ENCODE results near the gene TERC. TPM values are rescaled to one million over a fixed set of nuclear protein-coding genes. Genes with fewer than 3 reads are reported as not detected.
A peak's percentile ranks its signal among the peaks of the same experiment; 100 is the strongest.

TERC gene
- total and polyA plus RNA-seq, 10 of the 15 experiments (the other 5 are each of a cell fraction or from before 2014, with no cell fraction given): 0.43 to 125 (median 6.2) TPM; not detected in 4

- TF ChIP-seq SIN3A (IDR thresholded peaks at IDR 0.05; ENCODE audit: low read depth, low read length) (no peak), RFX5 (IDR thresholded peaks at IDR 0.05; ENCODE audit: low read depth, low read length) (no peak), NRF1 (conservative IDR thresholded peaks at IDR 0.05; ENCODE audit: low read depth, low read length) (no peak), NFYB (IDR thresholded peaks at IDR 0.05; ENCODE audit: insufficient read depth, low read depth, low read length) (no peak), CREB1 (IDR thresholded peaks at IDR 0.05; ENCODE audit: low read depth) (peak; percentile 53; the same call in 1 of the 2 replicates), RBBP5 (conservative IDR thresholded peaks at IDR 0.05) (no peak), IKZF1 (conservative IDR thresholded peaks at IDR 0.05) (0 out of 2 replicates have a peak, but pooled peaks have one; percentile 64), POLR2AphosphoS2 (IDR thresholded peaks at IDR 0.05; ENCODE audit: low read depth, low read length) (0 out of 2 replicates have a peak, but pooled peaks have one; percentile 40), ASH2L (IDR thresholded peaks at IDR 0.05; ENCODE audit: borderline replicate concordance, low read depth) (0 out of 2 replicates have a peak, but pooled peaks have one; percentile 41), GATAD2B (conservative IDR thresholded peaks at IDR 0.05; ENCODE audit: low read depth) (peak; percentile 73), KLF5 (IDR thresholded peaks at IDR 0.05; ENCODE audit: partially characterized antibody) (no peak), CHD4 (IDR thresholded peaks at IDR 0.05) (no peak), LARP7 (IDR thresholded peaks at IDR 0.05) (no peak; the same call in 1 of the 2 replicates), SREBF1 (IDR thresholded peaks at IDR 0.05; ENCODE audit: low read length) (no peak), DPF2 (IDR thresholded peaks at IDR 0.05) (peak; percentile 75), MEF2B (IDR thresholded peaks at IDR 0.05; ENCODE audit: partially characterized antibody, poor library complexity, severe bottlenecking) (no peak), BHLHE40 (IDR thresholded peaks at IDR 0.05; ENCODE audit: borderline replicate concordance in 1 of 2, low read depth in 2 of 2, low read length in 1 of 2) (peak in 1 of 2 experiments; percentile 43; a peak in 1 of 4 replicates), RUNX3 (IDR thresholded peaks at IDR 0.05; ENCODE audit: low read length) (peak; percentile 12; the same call in 1 of the 2 replicates), HDGF (IDR thresholded peaks at IDR 0.05) (peak; percentile 61; the same call in 1 of the 2 replicates), MYB (IDR thresholded peaks at IDR 0.05; ENCODE audit: borderline replicate concordance, low read depth, low read length) (no peak), JUND (IDR thresholded peaks at IDR 0.05; ENCODE audit: low read depth, low read length) (0 out of 2 replicates have a peak, but pooled peaks have one; percentile 26), E4F1 (IDR thresholded peaks at IDR 0.05; ENCODE audit: borderline replicate concordance, partially characterized antibody) (no peak), HDAC2 (IDR thresholded peaks at IDR 0.05) (no peak), RELA (IDR thresholded peaks at IDR 0.05; ENCODE audit: borderline replicate concordance, partially characterized antibody) (peak; percentile 47), IRF3 (IDR thresholded peaks at IDR 0.05) (no peak), CBX5 (IDR thresholded peaks at IDR 0.05; ENCODE audit: low read depth) (no peak), CHD1 (IDR thresholded peaks at IDR 0.05; ENCODE audit: low read depth, low read length) (no peak), TARDBP (IDR thresholded peaks at IDR 0.05; ENCODE audit: borderline replicate concordance) (no peak), TCF12 (IDR thresholded peaks at IDR 0.05; ENCODE audit: low read depth, low read length) (no peak), POU2F2 (IDR thresholded peaks at IDR 0.05; ENCODE audit: borderline replicate concordance, low read depth, low read length) (0 out of 3 replicates have a peak, but pooled peaks have one; percentile 75), CEBPB (IDR thresholded peaks at IDR 0.05; ENCODE audit: borderline replicate concordance in 1 of 2, low read depth in 2 of 2, low read length in 2 of 2) (no peak), ZNF217 (IDR thresholded peaks at IDR 0.05) (0 out of 2 replicates have a peak, but pooled peaks have one; percentile 26)
These were observed 463 bp downstream of the TERC start (continued) for GRCh38 chr3:169764312-169764881.

All from GM12878 (cell line).